Measurements from ENCODE around the gene CXCL1. TPM values are rescaled to one million over a fixed set of nuclear protein-coding genes. Genes with fewer than 3 reads are reported as not detected.

CXCL1 gene
- total and polyA plus RNA-seq, 3 experiments from 2014 or later = not detected

- H3K9me3 Mint-ChIP-seq = peaks cover 0 to 4% (median 3%) of the 10 kb centered on the region in 5 donors
- H3K4me1 Mint-ChIP-seq = no peaks in the 10 kb centered on the region
- no peaks in the 10 kb centered on the region for H3K36me3 ChIP-seq (ENCODE audit: insufficient read depth, low read length)
- ChIA-PET CTCF (no interaction called here), POLR2A (no interaction called here)
- H3K9me3 ChIP-seq (ENCODE audit: low read length) = no peaks in the 10 kb centered on the region
- H3K27me3 Mint-ChIP-seq = peaks cover 2 to 6% of the 10 kb centered on the region in 2 donors
- H3K4me3 Mint-ChIP-seq = no peak within 1 kb of the TSS
- H3K27me3 ChIP-seq (ENCODE audit: insufficient read depth, low read length, poor library complexity, severe bottlenecking) = no peaks in the 10 kb centered on the region
- no peak for DNase-seq
- H3K4me3 ChIP-seq (ENCODE audit: low read length) = no peak within 1 kb of the TSS
- H3K36me3 Mint-ChIP-seq = no peaks in the 10 kb centered on the region
- H3K27ac ChIP-seq (ENCODE audit: low read depth, low read length) = no peak within 1 kb of the TSS
- H3K4me1 ChIP-seq (ENCODE audit: insufficient read depth, low read length) = no peaks in the 10 kb centered on the region
- H3K27ac Mint-ChIP-seq = no peak within 1 kb of the TSS
Measured at GRCh38 chr4:73836373-73837279, 32.6 kb upstream of the CXCL1 start, which contains the start of gene CXCL6. CXCL6 (plus strand) TSS chr4:73836678; CDS start chr4:73836751, 73 bp downstream.

DNA sequence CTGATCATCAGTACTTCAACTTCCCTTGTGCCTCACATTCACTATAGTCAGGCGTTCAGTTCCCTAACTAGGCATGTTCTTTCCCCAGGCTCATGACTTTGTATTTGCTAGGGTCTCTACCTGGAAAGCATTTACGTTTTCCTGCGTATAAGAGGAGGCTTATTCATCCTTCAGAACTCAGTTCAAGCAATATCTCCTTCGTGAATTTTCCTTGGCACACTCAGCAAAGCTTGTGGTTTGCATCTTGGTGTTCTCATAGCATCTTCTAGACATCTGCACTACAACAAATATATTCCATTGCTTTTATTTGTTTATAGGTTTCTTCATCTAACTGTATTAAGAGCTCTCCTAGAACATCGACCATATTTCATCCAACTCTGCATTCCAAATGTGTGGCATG lies 30.1 kb upstream of the CXCL1 start:
- CTCF ChIA-PET = no interaction called here
- Mint-ChIP-seq H3K4me1 (no peaks in the 10 kb centered on the region), H3K27ac (no peak overlapping the region)

DNA sequence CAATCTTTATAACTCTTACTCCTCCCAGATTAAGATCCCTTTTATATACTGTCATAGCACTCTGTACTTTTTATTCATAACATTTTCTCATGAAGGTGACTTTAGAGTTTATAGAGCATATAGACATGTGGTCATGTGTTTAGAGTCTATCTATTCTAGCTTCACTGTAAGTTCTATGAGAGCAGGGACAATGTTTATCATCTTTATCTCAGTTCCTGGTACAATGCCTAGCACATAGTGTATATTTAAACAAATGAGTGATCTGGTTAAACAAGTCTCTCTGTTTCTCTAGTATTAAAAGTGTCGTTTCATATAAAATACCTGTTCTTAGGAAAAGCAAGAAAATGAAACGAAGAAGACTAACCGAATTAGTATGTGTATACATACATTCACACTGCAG lies 29.5 kb upstream of the CXCL1 start:
- no peak overlapping the region for H3K4me3 ChIP-seq (ENCODE audit: low read length)
- no peaks in the 10 kb centered on the region for H3K27me3 ChIP-seq (ENCODE audit: insufficient read depth, low read length, poor library complexity, severe bottlenecking)
- no peaks in the 10 kb centered on the region for H3K9me3 ChIP-seq (ENCODE audit: low read length)
- peaks cover 0 to 4% (median 4%) of the 10 kb centered on the region in 5 donors for H3K9me3 Mint-ChIP-seq
- no peaks in the 10 kb centered on the region for H3K4me1 ChIP-seq (ENCODE audit: insufficient read depth, low read length)
- no peak overlapping the region for H3K27ac ChIP-seq (ENCODE audit: low read depth, low read length)
- H3K4me1 Mint-ChIP-seq = no peaks in the 10 kb centered on the region
- no peaks in the 10 kb centered on the region for H3K36me3 Mint-ChIP-seq
- ChIA-PET POLR2A (no interaction called here), CTCF (no interaction called here)
- H3K4me3 Mint-ChIP-seq = no peak overlapping the region
- H3K27me3 Mint-ChIP-seq = peaks cover 2 to 6% of the 10 kb centered on the region in 2 donors
- peak overlapping the region in 1 of 8 donors; percentile 23 for H3K27ac Mint-ChIP-seq
- H3K36me3 ChIP-seq (ENCODE audit: insufficient read depth, low read length) = no peaks in the 10 kb centered on the region
- DNase-seq = no peak

More for the DNA sequence above, 30.1 kb upstream of the CXCL1 start:
- H3K9me3 Mint-ChIP-seq = peaks cover 0 to 4% (median 4%) of the 10 kb centered on the region in 5 donors
- H3K36me3 Mint-ChIP-seq = no peaks in the 10 kb centered on the region
- DNase-seq = no peak
- H3K4me3 Mint-ChIP-seq = no peak overlapping the region
- H3K4me3 ChIP-seq (ENCODE audit: low read length) = no peak overlapping the region
- H3K27ac ChIP-seq (ENCODE audit: low read depth, low read length) = no peak overlapping the region
- no peaks in the 10 kb centered on the region for H3K36me3 ChIP-seq (ENCODE audit: insufficient read depth, low read length)
- POLR2A ChIA-PET = no interaction called here
- H3K27me3 Mint-ChIP-seq = peaks cover 2 to 6% of the 10 kb centered on the region in 2 donors
- no peaks in the 10 kb centered on the region for H3K4me1 ChIP-seq (ENCODE audit: insufficient read depth, low read length)
- no peaks in the 10 kb centered on the region for H3K9me3 ChIP-seq (ENCODE audit: low read length)
- H3K27me3 ChIP-seq (ENCODE audit: insufficient read depth, low read length, poor library complexity, severe bottlenecking) = no peaks in the 10 kb centered on the region

DNA sequence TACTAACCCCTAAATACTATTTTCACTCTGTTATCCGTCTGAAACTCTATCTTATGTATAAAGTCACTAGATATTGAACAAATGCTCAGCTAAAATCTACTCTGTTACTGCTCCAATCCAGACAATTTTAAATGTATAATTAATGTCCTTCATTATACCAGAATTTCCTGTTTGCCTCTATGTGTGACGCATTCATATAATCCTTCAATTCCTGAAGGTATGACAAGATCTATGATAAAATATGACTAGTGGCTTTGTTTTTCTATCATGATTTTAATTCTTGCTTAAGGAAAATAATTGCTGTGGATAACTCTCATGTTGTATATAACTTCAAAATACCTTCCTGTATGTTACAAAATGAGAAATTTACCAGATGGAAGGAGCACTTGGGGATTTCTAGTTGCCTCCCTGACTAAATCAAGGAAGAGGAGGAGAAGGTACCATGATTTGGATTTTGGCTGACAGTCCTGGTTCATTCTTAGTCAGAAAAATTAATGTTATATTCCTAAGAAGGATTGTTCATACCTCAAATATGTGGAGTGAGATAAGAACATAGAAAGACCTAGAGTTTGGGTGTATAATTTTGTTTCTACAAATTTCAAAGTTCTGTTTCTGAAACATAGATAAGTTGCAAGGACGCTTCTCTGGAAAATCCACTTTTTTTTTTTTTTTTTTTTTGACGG lies 27.8 kb upstream of the CXCL1 start:
- CTCF ChIA-PET = no interaction called here
- no peaks in the 10 kb centered on the region for H3K4me1 ChIP-seq (ENCODE audit: insufficient read depth, low read length)
- H3K4me3 ChIP-seq (ENCODE audit: low read length) = no peak overlapping the region
- H3K36me3 ChIP-seq (ENCODE audit: insufficient read depth, low read length) = no peaks in the 10 kb centered on the region
- Mint-ChIP-seq H3K27ac (no peak overlapping the region), H3K27me3 (peaks cover 2 to 6% of the 10 kb centered on the region in 2 donors), H3K9me3 (peaks cover 0 to 4% (median 4%) of the 10 kb centered on the region in 5 donors), H3K4me1 (no peaks in the 10 kb centered on the region), H3K4me3 (no peak overlapping the region), H3K36me3 (no peaks in the 10 kb centered on the region)
- no peak overlapping the region for H3K27ac ChIP-seq (ENCODE audit: low read depth, low read length)
- POLR2A ChIA-PET = no interaction called here
- H3K9me3 ChIP-seq (ENCODE audit: low read length) = no peaks in the 10 kb centered on the region
- DNase-seq = no peak
- no peaks in the 10 kb centered on the region for H3K27me3 ChIP-seq (ENCODE audit: insufficient read depth, low read length, poor library complexity, severe bottlenecking)

- no peaks in the 10 kb centered on the region for H3K4me1 Mint-ChIP-seq
- Histone ChIP-seq H3K36me3 (ENCODE audit: insufficient read depth, low read length) (no peaks in the 10 kb centered on the region), H3K4me3 (ENCODE audit: low read length) (no peak overlapping the region), H3K27ac (ENCODE audit: low read depth, low read length) (no peak overlapping the region), H3K27me3 (ENCODE audit: insufficient read depth, low read length, poor library complexity, severe bottlenecking) (no peaks in the 10 kb centered on the region), H3K9me3 (ENCODE audit: low read length) (no peaks in the 10 kb centered on the region), H3K4me1 (ENCODE audit: insufficient read depth, low read length) (no peaks in the 10 kb centered on the region)
- H3K27me3 Mint-ChIP-seq = no peaks in the 10 kb centered on the region
- ChIA-PET POLR2A (no interaction called here), CTCF (no interaction called here)
- peaks cover 0 to 4% (median 1%) of the 10 kb centered on the region in 5 donors for H3K9me3 Mint-ChIP-seq
- no peak overlapping the region for H3K4me3 Mint-ChIP-seq
- no peak for DNase-seq
- H3K27ac Mint-ChIP-seq = no peak overlapping the region
- no peaks in the 10 kb centered on the region for H3K36me3 Mint-ChIP-seq
Measured at GRCh38 chr4:73842696-73843095, 26.5 kb upstream of the CXCL1 start.

DNA sequence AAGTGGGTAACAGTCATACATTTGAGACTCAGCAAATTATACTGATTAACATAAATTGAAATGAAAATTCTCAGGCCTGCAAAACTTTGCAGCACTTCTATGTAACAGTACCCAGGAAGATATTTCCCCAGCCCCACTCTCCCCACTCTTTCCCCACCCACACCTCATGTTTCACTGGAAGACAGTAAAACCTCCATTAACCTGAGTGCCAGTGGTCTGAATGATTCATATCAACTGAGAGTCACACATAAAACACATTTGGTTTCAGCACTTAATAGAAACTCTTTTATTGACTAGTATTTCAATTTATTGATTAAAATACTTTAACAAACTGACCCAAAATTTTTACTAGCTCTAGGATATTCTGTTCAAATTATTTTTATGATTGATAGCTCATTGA lies 25.8 kb upstream of the CXCL1 start:
- Mint-ChIP-seq H3K4me3 (no peak overlapping the region), H3K9me3 (peaks cover 0 to 6% (median 1%) of the 10 kb centered on the region in 5 donors), H3K27ac (no peak overlapping the region), H3K27me3 (peaks cover 0 to 2% of the 10 kb centered on the region in 2 donors), H3K4me1 (no peaks in the 10 kb centered on the region), H3K36me3 (no peaks in the 10 kb centered on the region)
- Histone ChIP-seq H3K4me3 (ENCODE audit: low read length) (no peak overlapping the region), H3K36me3 (ENCODE audit: insufficient read depth, low read length) (no peaks in the 10 kb centered on the region), H3K27me3 (ENCODE audit: insufficient read depth, low read length, poor library complexity, severe bottlenecking) (no peaks in the 10 kb centered on the region), H3K4me1 (ENCODE audit: insufficient read depth, low read length) (no peaks in the 10 kb centered on the region), H3K27ac (ENCODE audit: low read depth, low read length) (no peak overlapping the region), H3K9me3 (ENCODE audit: low read length) (no peaks in the 10 kb centered on the region)
- ChIA-PET CTCF (no interaction called here), POLR2A (no interaction called here)
- DNase-seq = no peak

DNA sequence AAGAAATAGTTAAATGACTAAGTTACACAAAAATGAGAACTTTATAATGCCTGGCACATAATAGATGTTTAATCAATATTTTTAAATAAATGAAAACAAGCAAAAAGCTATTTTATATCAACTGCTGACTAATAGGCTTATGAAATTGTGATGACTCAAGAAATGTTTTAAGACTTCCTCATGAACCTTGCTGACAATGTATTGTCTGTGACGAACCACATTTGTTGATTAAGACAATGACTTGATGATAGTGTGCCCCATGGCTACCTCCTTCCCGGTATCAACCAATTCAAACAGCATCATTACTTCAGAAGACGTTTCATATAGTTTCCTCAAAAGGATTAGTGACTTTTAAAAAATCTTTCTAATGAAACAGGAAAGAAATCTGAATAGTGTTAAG lies 24.8 kb upstream of the CXCL1 start:
- no peaks in the 10 kb centered on the region for H3K9me3 ChIP-seq (ENCODE audit: low read length)
- H3K27me3 ChIP-seq (ENCODE audit: insufficient read depth, low read length, poor library complexity, severe bottlenecking) = no peaks in the 10 kb centered on the region
- H3K27ac Mint-ChIP-seq = no peak overlapping the region
- POLR2A ChIA-PET = no interaction called here
- peaks cover 0 to 5% (median 1%) of the 10 kb centered on the region in 5 donors for H3K9me3 Mint-ChIP-seq
- no peak overlapping the region for H3K4me3 Mint-ChIP-seq
- H3K4me1 Mint-ChIP-seq = no peaks in the 10 kb centered on the region
- no peaks in the 10 kb centered on the region for H3K36me3 Mint-ChIP-seq
- H3K4me1 ChIP-seq (ENCODE audit: insufficient read depth, low read length) = no peaks in the 10 kb centered on the region
- H3K27me3 Mint-ChIP-seq = peaks cover 0 to 2% of the 10 kb centered on the region in 2 donors
- H3K27ac ChIP-seq (ENCODE audit: low read depth, low read length) = no peak overlapping the region
- H3K4me3 ChIP-seq (ENCODE audit: low read length) = no peak overlapping the region
- CTCF ChIA-PET = no interaction called here
- H3K36me3 ChIP-seq (ENCODE audit: insufficient read depth, low read length) = no peaks in the 10 kb centered on the region
- no peak for DNase-seq

- Histone ChIP-seq H3K36me3 (ENCODE audit: insufficient read depth, low read length) (no peaks in the 10 kb centered on the region), H3K4me1 (ENCODE audit: insufficient read depth, low read length) (no peaks in the 10 kb centered on the region), H3K9me3 (ENCODE audit: low read length) (no peaks in the 10 kb centered on the region), H3K27ac (ENCODE audit: low read depth, low read length) (no peak overlapping the region), H3K4me3 (ENCODE audit: low read length) (no peak overlapping the region), H3K27me3 (ENCODE audit: insufficient read depth, low read length, poor library complexity, severe bottlenecking) (no peaks in the 10 kb centered on the region)
- no peak for DNase-seq
- Mint-ChIP-seq H3K4me3 (no peak overlapping the region), H3K27me3 (peaks cover 0 to 2% of the 10 kb centered on the region in 2 donors), H3K9me3 (peaks cover 0 to 4% (median 1%) of the 10 kb centered on the region in 5 donors), H3K36me3 (no peaks in the 10 kb centered on the region), H3K27ac (no peak overlapping the region), H3K4me1 (no peaks in the 10 kb centered on the region)
- POLR2A ChIA-PET = no interaction called here
- CTCF ChIA-PET = no interaction called here
Measured at GRCh38 chr4:73844806-73845205, 24.4 kb upstream of the CXCL1 start.

Data from CD8-positive, alpha-beta memory T cell (primary cell).